Activated B cell treated with CpG ODN at 0.5 μM for 24 hours (primary cell): ENCODE data around the gene DBR1. TPM values are rescaled to one million over a fixed set of nuclear protein-coding genes. Genes with fewer than 3 reads are reported as not detected.

Source experiments
- ATAC-seq: fragments of 200-7000 bp; cut with Tn5 transposase; one replicate; pipeline ENCODE4 v1.10.0; 2021; ENCODE audit warnings: low read depth, mild to moderate bottlenecking, moderate library complexity
- CTCF ChIA-PET: fragments of 350-600 bp; sonication (Branson Sonifier 250); formaldehyde crosslinking; loops from one replicate; lab custom pipeline; 2021; ENCODE audit warnings: antibody characterized with exemption; lab: Charles Lee
- POLR2A ChIA-PET: fragments of 350-600 bp; sonication (Branson Sonifier 250); formaldehyde crosslinking; loops from one replicate; lab custom pipeline; 2021; ENCODE audit warnings: antibody characterized with exemption; lab: Charles Lee
- DNase-seq: peaks from one replicate; pipeline ENCODE4 v3.0.0; 2022
- H3K27ac Mint-ChIP-seq: one replicate; pipeline ENCODE4 v1.8.0; 2020; ENCODE audit warnings: mixed read lengths
- H3K27me3 Mint-ChIP-seq: one replicate; pipeline ENCODE4 v1.8.0; 2021; ENCODE audit warnings: mixed read lengths
- H3K36me3 Mint-ChIP-seq: one replicate; pipeline ENCODE4 v1.8.0; 2021; ENCODE audit warnings: low read depth, mixed read lengths
- H3K4me1 Mint-ChIP-seq: one replicate; pipeline ENCODE4 v1.8.0; 2021; ENCODE audit warnings: mixed read lengths
- H3K4me3 Mint-ChIP-seq: one replicate; pipeline ENCODE4 v1.8.0; 2020; ENCODE audit warnings: mild to moderate bottlenecking, mixed read lengths
- H3K9me3 Mint-ChIP-seq: one replicate; pipeline ENCODE4 v1.8.0; 2020; ENCODE audit warnings: mixed read lengths
- intact Hi-C: fragments of 100-400 bp; cut with micrococcal nuclease; formaldehyde crosslinking; loops from one replicate; pipeline ENCODE4 v1.15.1; 2024
- total RNA-seq: library from RNA; stranded (reverse); gene quantifications from 2 replicates; pipeline ENCODE4 v1.2.3, GENCODE V29; 2022
- TF ChIP-seq, protein P1 (sequence below): fragments of 200-600 bp; IDR thresholded peaks from one replicate; pipeline ENCODE4 v1.8.0; 2022; ENCODE audit warnings: antibody characterized with exemption, mild to moderate bottlenecking

DBR1 gene
- total RNA-seq, 1 donor from 2014 or later = 19.6 TPM

DNA sequence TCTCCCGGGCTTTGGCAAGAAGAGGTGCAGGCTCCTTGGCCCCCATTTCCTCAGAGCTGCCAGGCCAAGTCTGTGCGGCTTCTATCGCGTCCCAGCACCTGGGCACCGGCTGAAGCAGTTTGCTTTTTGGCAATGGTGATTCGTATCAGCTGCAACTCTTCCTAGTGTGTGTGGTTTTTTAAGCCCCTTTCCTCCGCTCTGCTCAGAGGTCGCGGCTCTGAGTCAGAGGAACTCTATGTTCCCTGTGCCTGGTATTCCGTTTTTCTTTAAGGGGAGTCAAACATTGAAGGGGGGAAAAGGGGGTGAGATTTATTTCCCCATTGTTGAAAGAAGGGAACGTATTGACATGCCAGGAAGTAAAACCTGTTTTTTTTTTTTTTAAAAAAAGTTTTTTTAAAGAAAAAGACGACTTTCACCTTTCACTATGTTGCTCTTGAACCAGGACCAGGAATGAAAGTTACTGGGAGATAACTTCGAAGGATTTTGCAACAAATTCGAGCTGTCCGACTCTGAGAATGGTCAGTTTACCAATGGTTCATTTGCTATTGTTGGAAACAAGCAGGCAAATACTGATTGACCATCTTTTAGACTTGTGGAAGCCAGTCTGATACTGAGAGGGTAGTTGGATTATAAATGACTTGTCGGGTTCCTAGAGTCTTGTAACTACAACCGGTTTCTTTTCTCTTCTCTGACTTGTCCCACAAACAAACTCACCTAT is 13.5 kb upstream of the DBR1 start:
- H3K36me3 Mint-ChIP-seq = peaks cover 19% of the 10 kb centered on the region
- ATAC-seq = no peak
- peaks cover 5% of the 10 kb centered on the region for H3K27me3 Mint-ChIP-seq
- H3K4me1 Mint-ChIP-seq = peaks cover 37% of the 10 kb centered on the region
- CTCF ChIA-PET = no interaction called here
- no peak for DNase-seq
- peak overlapping the region; percentile 92 for H3K4me3 Mint-ChIP-seq
- intact Hi-C loops = loop anchor here (5.0 to 10.0 kb wide), 3 partner anchors 34 to 1326 kb away; partner anchors contain the start of genes MRPS22 and NCK1
- no peaks in the 10 kb centered on the region for H3K9me3 Mint-ChIP-seq
- TF ChIP-seq, protein P1, sequence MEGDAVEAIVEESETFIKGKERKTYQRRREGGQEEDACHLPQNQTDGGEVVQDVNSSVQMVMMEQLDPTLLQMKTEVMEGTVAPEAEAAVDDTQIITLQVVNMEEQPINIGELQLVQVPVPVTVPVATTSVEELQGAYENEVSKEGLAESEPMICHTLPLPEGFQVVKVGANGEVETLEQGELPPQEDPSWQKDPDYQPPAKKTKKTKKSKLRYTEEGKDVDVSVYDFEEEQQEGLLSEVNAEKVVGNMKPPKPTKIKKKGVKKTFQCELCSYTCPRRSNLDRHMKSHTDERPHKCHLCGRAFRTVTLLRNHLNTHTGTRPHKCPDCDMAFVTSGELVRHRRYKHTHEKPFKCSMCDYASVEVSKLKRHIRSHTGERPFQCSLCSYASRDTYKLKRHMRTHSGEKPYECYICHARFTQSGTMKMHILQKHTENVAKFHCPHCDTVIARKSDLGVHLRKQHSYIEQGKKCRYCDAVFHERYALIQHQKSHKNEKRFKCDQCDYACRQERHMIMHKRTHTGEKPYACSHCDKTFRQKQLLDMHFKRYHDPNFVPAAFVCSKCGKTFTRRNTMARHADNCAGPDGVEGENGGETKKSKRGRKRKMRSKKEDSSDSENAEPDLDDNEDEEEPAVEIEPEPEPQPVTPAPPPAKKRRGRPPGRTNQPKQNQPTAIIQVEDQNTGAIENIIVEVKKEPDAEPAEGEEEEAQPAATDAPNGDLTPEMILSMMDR = no peak
- H3K27ac Mint-ChIP-seq = peak overlapping the region; percentile 99
- POLR2A ChIA-PET = interaction anchor here (0.7 to 2.7 kb wide), 5 partner anchors 14 to 1991 kb away, joined by 3 to 42 read pairs (median 4); partner anchors contain the start of genes CEP70 and DBR1

DNA sequence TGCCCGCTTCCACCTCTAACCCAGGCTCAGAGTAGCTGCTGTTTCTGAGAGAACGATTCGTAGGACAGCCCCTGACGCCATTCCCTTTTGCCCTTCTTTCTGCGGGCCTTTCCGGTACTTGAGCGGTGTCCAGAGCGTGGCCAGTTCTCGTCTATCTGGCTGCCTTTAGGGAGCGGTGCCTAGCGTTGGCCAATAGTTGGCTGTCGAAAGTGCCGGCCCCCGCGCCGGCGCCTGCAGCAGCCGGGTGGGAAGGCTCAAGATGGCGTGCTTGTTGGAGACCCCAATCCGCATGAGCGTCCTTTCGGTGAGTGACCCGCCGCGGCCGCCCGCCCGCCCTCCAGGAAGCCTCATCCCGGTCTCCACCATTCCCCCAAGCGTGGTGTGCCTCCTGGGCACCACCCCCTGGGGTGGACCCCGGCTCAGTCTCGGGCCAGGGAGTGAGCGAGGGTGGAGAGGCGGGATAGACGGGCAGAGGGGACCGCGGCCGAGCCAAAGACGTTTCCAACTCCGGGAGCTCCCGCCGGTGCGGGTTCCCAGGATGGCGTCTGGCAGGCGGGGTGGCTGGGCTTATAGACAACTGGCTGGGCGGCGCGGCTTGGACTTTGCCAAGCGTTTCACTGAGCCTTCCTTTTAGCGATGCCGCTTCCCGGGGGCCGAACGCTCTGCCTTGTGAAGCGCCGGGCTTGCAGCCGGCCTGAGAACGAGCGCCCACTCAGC is 12.7 kb upstream of the DBR1 start, which contains the start of gene ARMC8:
Gene ARMC8, plus strand, starts transcription at position 6 of the 717 bp plus-strand sequence. Its CDS starts 254 bp downstream, at position 260.
- POLR2A ChIA-PET = interaction anchor here (0.5 to 2.7 kb wide), 8 partner anchors 13 to 1990 kb away, joined by 3 to 42 read pairs (median 6); partner anchors contain the start of genes CEP70, DBR1 and STAG1
- H3K4me1 Mint-ChIP-seq = peaks cover 37% of the 10 kb centered on the region
- H3K4me3 Mint-ChIP-seq = peak within 1 kb of the TSS; percentile 92
- H3K27ac Mint-ChIP-seq = peak within 1 kb of the TSS; percentile 99
- CTCF ChIA-PET = interaction anchor here (1.2 kb wide), 2 partner anchors 13 to 728 kb away, joined by 4 to 6 read pairs; partner anchors contain the start of gene DBR1
- TF ChIP-seq, protein P1 = no peak
- peaks cover 5% of the 10 kb centered on the region for H3K27me3 Mint-ChIP-seq
- H3K36me3 Mint-ChIP-seq = peaks cover 19% of the 10 kb centered on the region
- intact Hi-C loops = loop anchor here (1.0 to 10.0 kb wide), 13 partner anchors 12 to 1991 kb away; partner anchors contain the start of genes CEP70, COPB2, DBR1 and MRPS22
- DNase-seq (peak; percentile 79), ATAC-seq (peak; percentile 65)
- no peaks in the 10 kb centered on the region for H3K9me3 Mint-ChIP-seq

DNA sequence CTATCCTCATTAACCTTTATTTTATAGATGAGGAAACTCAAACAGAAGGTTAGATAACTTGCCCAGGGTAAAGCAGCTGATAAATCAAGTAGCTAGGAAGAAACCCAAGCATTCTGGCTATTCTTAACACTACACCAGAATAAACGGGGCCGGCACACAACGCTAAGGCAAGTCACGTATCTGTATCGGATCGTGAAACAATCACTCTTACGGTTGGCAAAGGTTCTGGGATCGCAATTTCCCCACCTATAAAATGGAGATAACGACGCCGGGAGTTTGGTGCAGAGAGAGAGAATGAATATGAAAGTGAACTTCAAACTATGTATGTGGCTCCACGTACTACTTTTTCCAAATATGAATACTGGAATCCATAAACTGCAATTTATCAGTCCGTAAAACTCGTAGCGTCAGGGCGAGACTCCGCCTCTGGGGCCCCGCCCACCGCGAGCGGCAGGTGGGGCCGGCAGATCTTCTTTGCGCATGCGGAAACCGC is 12.1 kb upstream of the DBR1 start:
- TF ChIP-seq, protein P1 = no peak
- ATAC-seq (peak; percentile 94), DNase-seq (no peak)
- H3K4me3 Mint-ChIP-seq = peak overlapping the region; percentile 92
- peaks cover 19% of the 10 kb centered on the region for H3K36me3 Mint-ChIP-seq
- ChIA-PET POLR2A (interaction anchor here (0.5 to 2.7 kb wide), 6 partner anchors 13 to 1435 kb away, joined by 3 to 42 read pairs (median 6); partner anchors contain the start of genes DBR1 and STAG1), CTCF (interaction anchor here (1.1 to 1.2 kb wide), 3 partner anchors 13 to 728 kb away, joined by 3 to 6 read pairs (median 4); partner anchors contain the start of gene DBR1)
- H3K4me1 Mint-ChIP-seq = peaks cover 37% of the 10 kb centered on the region
- no peaks in the 10 kb centered on the region for H3K9me3 Mint-ChIP-seq
- intact Hi-C loops = loop anchor here (1.0 to 10.0 kb wide), 13 partner anchors 12 to 1990 kb away; partner anchors contain the start of genes CEP70, COPB2, DBR1 and MRPS22
- peaks cover 5% of the 10 kb centered on the region for H3K27me3 Mint-ChIP-seq
- peak overlapping the region; percentile 99 for H3K27ac Mint-ChIP-seq

DNA sequence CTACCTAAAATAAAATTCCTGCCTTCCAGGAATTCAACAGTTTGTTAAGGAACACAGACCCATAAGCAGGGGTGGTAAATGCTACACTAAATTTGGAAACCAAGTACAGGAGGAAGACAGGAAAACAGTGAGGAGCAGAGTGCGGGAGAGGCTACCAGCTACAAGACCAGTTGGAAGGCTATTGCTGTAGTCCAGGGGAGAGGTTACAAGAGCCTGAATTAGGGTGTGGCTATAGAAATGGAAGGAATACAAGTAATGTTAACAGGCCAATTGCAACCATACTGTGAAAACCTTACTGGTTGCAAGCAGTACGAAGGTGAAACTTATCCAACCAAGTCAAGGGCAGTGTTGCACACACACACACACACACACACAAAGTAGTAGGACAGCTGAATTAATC is 11.5 kb upstream of the DBR1 start:
- Mint-ChIP-seq H3K27ac (no peak overlapping the region), H3K4me3 (peak overlapping the region; percentile 92), H3K36me3 (peaks cover 14% of the 10 kb centered on the region), H3K27me3 (peaks cover 5% of the 10 kb centered on the region), H3K4me1 (peaks cover 31% of the 10 kb centered on the region), H3K9me3 (no peaks in the 10 kb centered on the region)
- no peak for DNase-seq
- TF ChIP-seq, protein P1 = no peak
- intact Hi-C loops = loop anchor here (2.0 to 10.0 kb wide), 7 partner anchors 36 to 1989 kb away; partner anchors contain the start of genes MRPS22, MSL2, NCK1 and NME9
- ATAC-seq = no peak
- CTCF ChIA-PET = interaction anchor here (1.1 to 1.2 kb wide), 2 partner anchors 13 to 729 kb away, joined by 3 to 4 read pairs; no protein-coding TSS in a partner anchor
- POLR2A ChIA-PET = interaction anchor here (1.0 to 2.7 kb wide), 3 partner anchors 12 to 391 kb away, joined by 3 to 42 read pairs (median 3); partner anchors contain the start of gene DBR1
